ENCODE results near the gene ELF4. TPM values are rescaled to one million over a fixed set of nuclear protein-coding genes. Genes with fewer than 3 reads are reported as not detected.

ELF4 gene
- polyA plus RNA-seq, 2 donors, result 3.7 to 6.7 TPM

- Histone ChIP-seq H3K36me3 (ENCODE audit: control insufficient read depth in 2 of 2, insufficient read depth in 2 of 2, low read length in 1 of 2) (peaks cover 2 to 7% of the 10 kb centered on the region in 2 donors), H3K4me1 (ENCODE audit: control insufficient read depth in 2 of 2, insufficient read depth in 2 of 2, low read length in 1 of 2) (no peaks in the 10 kb centered on the region), H3K27ac (ENCODE audit: low read depth in 2 of 2, low read length in 1 of 2) (no peak overlapping the region), H3K9me3 (ENCODE audit: control insufficient read depth in 2 of 2, insufficient read depth in 1 of 2, low read depth in 1 of 2, low read length in 1 of 2) (no peaks in the 10 kb centered on the region), H3K27me3 (ENCODE audit: control insufficient read depth in 1 of 2, insufficient read depth in 2 of 2, low read length in 2 of 2) (no peaks in the 10 kb centered on the region), H3K4me3 (ENCODE audit: low read depth in 1 of 2, low read length in 2 of 2) (no peak overlapping the region)
- WGBS, 2 donors, result 75 to 81% methylated on average over 5 of the region's 5 CpGs
These were observed 26.2 kb upstream of the ELF4 start for GRCh38 chrX:130136496-130136895.

DNA sequence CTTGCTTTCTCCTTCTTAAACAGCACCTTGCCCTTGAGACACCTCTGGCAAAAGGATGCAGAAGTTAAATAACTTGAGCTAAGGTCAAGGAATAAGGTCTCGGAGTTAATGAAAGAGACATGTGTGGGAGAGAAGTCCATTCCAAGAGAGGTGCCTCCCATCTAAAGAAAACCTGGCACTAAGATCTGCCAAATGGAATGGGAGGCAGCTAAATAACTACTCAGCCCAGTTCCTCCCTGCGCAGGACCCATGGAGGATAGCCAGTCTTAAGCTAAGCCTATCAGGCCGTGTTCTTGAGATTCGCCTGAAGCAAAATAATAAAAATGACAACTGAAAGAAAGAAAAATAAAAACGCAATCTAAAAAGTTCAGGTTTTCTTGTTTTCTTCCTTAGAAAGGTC is 20.7 kb upstream of the ELF4 start:
- no peaks in the 10 kb centered on the region for H3K9me3 ChIP-seq (ENCODE audit: control insufficient read depth in 2 of 2, insufficient read depth in 1 of 2, low read depth in 1 of 2, low read length in 1 of 2)
- WGBS, 2 donors, result 83 to 94% methylated on average over 5 of the region's 5 CpGs
- peaks cover 2 to 10% of the 10 kb centered on the region in 2 donors for H3K36me3 ChIP-seq (ENCODE audit: control insufficient read depth in 2 of 2, insufficient read depth in 2 of 2, low read length in 1 of 2)
- peaks cover 0 to under 1% of the 10 kb centered on the region in 2 donors for H3K4me1 ChIP-seq (ENCODE audit: control insufficient read depth in 2 of 2, insufficient read depth in 2 of 2, low read length in 1 of 2)
- H3K4me3 ChIP-seq (ENCODE audit: low read depth in 1 of 2, low read length in 2 of 2), result no peak overlapping the region
- H3K27ac ChIP-seq (ENCODE audit: low read depth in 2 of 2, low read length in 1 of 2), result no peak overlapping the region
- H3K27me3 ChIP-seq (ENCODE audit: control insufficient read depth in 1 of 2, insufficient read depth in 2 of 2, low read length in 2 of 2), result no peaks in the 10 kb centered on the region

GRCh38 chrX:130125091-130125874 is 15.0 kb upstream of the ELF4 start:
- Histone ChIP-seq H3K4me3 (ENCODE audit: low read depth in 1 of 2, low read length in 2 of 2) (no peak overlapping the region), H3K27me3 (ENCODE audit: control insufficient read depth in 1 of 2, insufficient read depth in 2 of 2, low read length in 2 of 2) (no peaks in the 10 kb centered on the region), H3K9me3 (ENCODE audit: control insufficient read depth in 2 of 2, insufficient read depth in 1 of 2, low read depth in 1 of 2, low read length in 1 of 2) (no peaks in the 10 kb centered on the region), H3K27ac (ENCODE audit: low read depth in 2 of 2, low read length in 1 of 2) (peak overlapping the region; percentile 73 to 77), H3K4me1 (ENCODE audit: control insufficient read depth in 2 of 2, insufficient read depth in 2 of 2, low read length in 1 of 2) (peaks cover 2 to 9% of the 10 kb centered on the region in 2 donors), H3K36me3 (ENCODE audit: control insufficient read depth in 2 of 2, insufficient read depth in 2 of 2, low read length in 1 of 2) (peaks cover 0 to 11% of the 10 kb centered on the region in 2 donors)
- 30 to 47% methylated on average over 13 of the region's 13 CpGs for WGBS, 2 donors

- Histone ChIP-seq H3K9me3 (ENCODE audit: control insufficient read depth in 2 of 2, insufficient read depth in 1 of 2, low read depth in 1 of 2, low read length in 1 of 2) (no peaks in the 10 kb centered on the region), H3K27me3 (ENCODE audit: control insufficient read depth in 1 of 2, insufficient read depth in 2 of 2, low read length in 2 of 2) (no peaks in the 10 kb centered on the region), H3K27ac (ENCODE audit: low read depth in 2 of 2, low read length in 1 of 2) (peak overlapping the region in 1 of 2 donors; percentile 77), H3K4me1 (ENCODE audit: control insufficient read depth in 2 of 2, insufficient read depth in 2 of 2, low read length in 1 of 2) (peaks cover 3 to 9% of the 10 kb centered on the region in 2 donors), H3K36me3 (ENCODE audit: control insufficient read depth in 2 of 2, insufficient read depth in 2 of 2, low read length in 1 of 2) (peaks cover 0 to 8% of the 10 kb centered on the region in 2 donors), H3K4me3 (ENCODE audit: low read depth in 1 of 2, low read length in 2 of 2) (no peak overlapping the region)
- 68 to 87% methylated on average over 4 of the region's 4 CpGs for WGBS, 2 donors
These were observed 14.3 kb upstream of the ELF4 start for GRCh38 chrX:130124577-130124976.

DNA sequence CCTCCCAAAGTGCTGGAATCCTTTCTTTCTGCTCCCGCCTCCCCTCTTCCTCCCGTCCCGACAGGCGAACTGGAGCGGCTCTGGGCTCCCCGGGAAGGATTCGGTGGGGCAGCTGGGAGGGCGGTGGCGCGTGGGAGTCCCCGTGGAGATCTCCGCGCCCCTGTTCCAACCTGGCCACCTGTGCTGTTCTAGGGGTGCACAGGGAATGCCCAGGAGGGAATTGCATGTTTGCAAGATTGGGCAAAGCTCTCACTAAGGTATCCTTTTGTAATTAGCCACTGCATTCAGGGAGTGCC is 11.2 kb upstream of the ELF4 start:
- Histone ChIP-seq H3K4me3 (ENCODE audit: low read depth in 1 of 2, low read length in 2 of 2) (no peak overlapping the region), H3K27ac (ENCODE audit: low read depth in 2 of 2, low read length in 1 of 2) (peak overlapping the region in 1 of 2 donors; percentile 57), H3K4me1 (ENCODE audit: control insufficient read depth in 2 of 2, insufficient read depth in 2 of 2, low read length in 1 of 2) (peaks cover 5 to 14% of the 10 kb centered on the region in 2 donors), H3K36me3 (ENCODE audit: control insufficient read depth in 2 of 2, insufficient read depth in 2 of 2, low read length in 1 of 2) (peaks cover 0 to 2% of the 10 kb centered on the region in 2 donors), H3K9me3 (ENCODE audit: control insufficient read depth in 2 of 2, insufficient read depth in 1 of 2, low read depth in 1 of 2, low read length in 1 of 2) (no peaks in the 10 kb centered on the region), H3K27me3 (ENCODE audit: control insufficient read depth in 1 of 2, insufficient read depth in 2 of 2, low read length in 2 of 2) (no peaks in the 10 kb centered on the region)
- WGBS, 2 donors, result 38 to 76% methylated on average over 13 of the region's 13 CpGs

- H3K36me3 ChIP-seq (ENCODE audit: control insufficient read depth in 2 of 2, insufficient read depth in 2 of 2, low read length in 1 of 2), result peaks cover 0 to 2% of the 10 kb centered on the region in 2 donors
- H3K9me3 ChIP-seq (ENCODE audit: control insufficient read depth in 2 of 2, insufficient read depth in 1 of 2, low read depth in 1 of 2, low read length in 1 of 2), result no peaks in the 10 kb centered on the region
- H3K27me3 ChIP-seq (ENCODE audit: control insufficient read depth in 1 of 2, insufficient read depth in 2 of 2, low read length in 2 of 2), result no peaks in the 10 kb centered on the region
- peak overlapping the region; percentile 67 to 80 for H3K27ac ChIP-seq (ENCODE audit: low read depth in 2 of 2, low read length in 1 of 2)
- peak overlapping the region; percentile 1 to 39 for H3K4me3 ChIP-seq (ENCODE audit: low read depth in 1 of 2, low read length in 2 of 2)
- H3K4me1 ChIP-seq (ENCODE audit: control insufficient read depth in 2 of 2, insufficient read depth in 2 of 2, low read length in 1 of 2), result peaks cover 5 to 13% of the 10 kb centered on the region in 2 donors
- 1 to 24% methylated on average over 52 to 58 of the region's 58 CpGs for WGBS, 2 donors
These were observed 10.6 kb upstream of the ELF4 start for GRCh38 chrX:130120746-130121504.

- WGBS, 2 donors, result 22 to 44% methylated on average over 28 of the region's 28 CpGs
- Histone ChIP-seq H3K27ac (ENCODE audit: low read depth in 2 of 2, low read length in 1 of 2) (peak overlapping the region in 1 of 2 donors; percentile 67), H3K27me3 (ENCODE audit: control insufficient read depth in 1 of 2, insufficient read depth in 2 of 2, low read length in 2 of 2) (no peaks in the 10 kb centered on the region), H3K4me1 (ENCODE audit: control insufficient read depth in 2 of 2, insufficient read depth in 2 of 2, low read length in 1 of 2) (peaks cover 5 to 9% of the 10 kb centered on the region in 2 donors), H3K9me3 (ENCODE audit: control insufficient read depth in 2 of 2, insufficient read depth in 1 of 2, low read depth in 1 of 2, low read length in 1 of 2) (no peaks in the 10 kb centered on the region), H3K4me3 (ENCODE audit: low read depth in 1 of 2, low read length in 2 of 2) (peak overlapping the region; percentile 1 to 39), H3K36me3 (ENCODE audit: control insufficient read depth in 2 of 2, insufficient read depth in 2 of 2, low read length in 1 of 2) (peaks cover 0 to 2% of the 10 kb centered on the region in 2 donors)
These were observed 10.0 kb upstream of the ELF4 start for GRCh38 chrX:130120321-130120731.

DNA sequence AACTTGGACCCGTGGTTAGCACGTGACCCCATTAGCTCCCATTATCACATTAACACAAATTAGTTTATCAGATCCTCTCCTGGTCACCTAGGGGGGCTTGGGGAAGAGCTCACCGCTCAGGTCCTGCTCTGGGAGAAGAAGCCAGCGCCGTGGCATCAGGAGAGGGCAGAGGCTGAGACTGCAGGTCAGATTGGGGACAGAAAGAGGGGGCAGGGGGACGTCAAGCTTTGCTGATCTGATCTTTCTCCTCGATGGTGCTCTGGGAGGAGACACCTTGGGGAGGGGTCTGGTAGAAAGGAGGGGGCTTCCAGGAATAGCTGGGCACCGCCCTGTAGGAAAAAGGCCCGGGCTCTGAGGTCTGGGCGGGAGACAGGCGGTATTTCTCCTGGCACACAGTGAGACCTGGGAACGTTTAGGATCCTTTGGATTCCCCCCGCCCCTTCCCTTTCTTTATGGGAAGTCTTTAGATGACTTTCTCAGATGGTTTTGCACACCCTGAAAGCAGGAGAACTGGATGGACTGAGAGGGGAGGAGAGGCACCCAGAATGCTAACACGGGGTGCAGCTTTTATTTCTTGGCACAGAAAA is 9.1 kb upstream of the ELF4 start:
- Histone ChIP-seq H3K4me3 (ENCODE audit: low read depth in 1 of 2, low read length in 2 of 2) (no peak overlapping the region), H3K27me3 (ENCODE audit: control insufficient read depth in 1 of 2, insufficient read depth in 2 of 2, low read length in 2 of 2) (no peaks in the 10 kb centered on the region), H3K9me3 (ENCODE audit: control insufficient read depth in 2 of 2, insufficient read depth in 1 of 2, low read depth in 1 of 2, low read length in 1 of 2) (no peaks in the 10 kb centered on the region), H3K36me3 (ENCODE audit: control insufficient read depth in 2 of 2, insufficient read depth in 2 of 2, low read length in 1 of 2) (no peaks in the 10 kb centered on the region), H3K27ac (ENCODE audit: low read depth in 2 of 2, low read length in 1 of 2) (peak overlapping the region in 1 of 2 donors; percentile 61), H3K4me1 (ENCODE audit: control insufficient read depth in 2 of 2, insufficient read depth in 2 of 2, low read length in 1 of 2) (peaks cover 5 to 8% of the 10 kb centered on the region in 2 donors)
- WGBS, 2 donors, result 46 to 48% methylated on average over 14 of the region's 14 CpGs

GRCh38 chrX:130118441-130119311 is 8.4 kb upstream of the ELF4 start:
- Histone ChIP-seq H3K9me3 (ENCODE audit: control insufficient read depth in 2 of 2, insufficient read depth in 1 of 2, low read depth in 1 of 2, low read length in 1 of 2) (no peaks in the 10 kb centered on the region), H3K4me3 (ENCODE audit: low read depth in 1 of 2, low read length in 2 of 2) (no peak overlapping the region), H3K4me1 (ENCODE audit: control insufficient read depth in 2 of 2, insufficient read depth in 2 of 2, low read length in 1 of 2) (peaks cover 5 to 8% of the 10 kb centered on the region in 2 donors), H3K27ac (ENCODE audit: low read depth in 2 of 2, low read length in 1 of 2) (peak overlapping the region in 1 of 2 donors; percentile 61), H3K27me3 (ENCODE audit: control insufficient read depth in 1 of 2, insufficient read depth in 2 of 2, low read length in 2 of 2) (no peaks in the 10 kb centered on the region), H3K36me3 (ENCODE audit: control insufficient read depth in 2 of 2, insufficient read depth in 2 of 2, low read length in 1 of 2) (no peaks in the 10 kb centered on the region)
- 26 to 59% methylated on average over 21 of the region's 21 CpGs for WGBS, 2 donors
